NCI-H82 (cell line): Measurements from ENCODE around the gene NLK.
A peak's percentile ranks its signal among the peaks of the same experiment; 100 is the strongest.
"Not testable (repeated sequence)": the region's sequence is repeated elsewhere in the genome, so short reads cannot be mapped to it uniquely, and the experiment has no call there.

Experiments
- DNase-seq: peaks from one replicate; lab custom pipeline; 2025; lab: John Stamatoyannopoulos, UW

Gene NLK

GRCh38 chr17:28072936-28073533, 30.6 kb downstream of the NLK start:
- DNase-seq = no peak

GRCh38 chr17:28074010-28074409, 31.5 kb downstream of the NLK start:
- no peak for DNase-seq

- DNase-seq = peak; percentile 70
Measured at GRCh38 chr17:28076144-28076543, 33.7 kb downstream of the NLK start.

- DNase-seq = not testable (repeated sequence)
Measured at GRCh38 chr17:28077140-28077539, 34.7 kb downstream of the NLK start.

GRCh38 chr17:28078341-28079229, 36.1 kb downstream of the NLK start:
- DNase-seq = no peak

- no peak for DNase-seq
Measured at GRCh38 chr17:28081467-28081866, 39.0 kb downstream of the NLK start.

- no peak for DNase-seq
Measured at GRCh38 chr17:28085766-28086165, 43.3 kb downstream of the NLK start.

GRCh38 chr17:28086519-28086918, 44.0 kb downstream of the NLK start:
- DNase-seq = no peak

- no peak for DNase-seq
Measured at GRCh38 chr17:28087743-28088142, 45.3 kb downstream of the NLK start.

- no peak for DNase-seq
Measured at GRCh38 chr17:28090551-28090950, 48.1 kb downstream of the NLK start.

- DNase-seq = no peak
Measured at GRCh38 chr17:28092088-28092487, 49.6 kb downstream of the NLK start.

- peak; percentile 29 for DNase-seq
Measured at GRCh38 chr17:28093999-28094716, 51.7 kb downstream of the NLK start.

- DNase-seq = no peak
Measured at GRCh38 chr17:28096756-28097155, 54.3 kb downstream of the NLK start.

GRCh38 chr17:28097254-28097653, 54.8 kb downstream of the NLK start:
- no peak for DNase-seq

GRCh38 chr17:28097901-28098300, 55.4 kb downstream of the NLK start:
- no peak for DNase-seq

GRCh38 chr17:28098591-28098990, 56.1 kb downstream of the NLK start:
- DNase-seq = not testable (repeated sequence)

- DNase-seq = peak; percentile 42
Measured at GRCh38 chr17:28100251-28100650, 57.8 kb downstream of the NLK start.

GRCh38 chr17:28100936-28101335, 58.5 kb downstream of the NLK start:
- DNase-seq = no peak

GRCh38 chr17:28101919-28102318, 59.4 kb downstream of the NLK start:
- no peak for DNase-seq

- no peak for DNase-seq
Measured at GRCh38 chr17:28105501-28105900, 63.0 kb downstream of the NLK start.

GRCh38 chr17:28110184-28110583, 67.7 kb downstream of the NLK start:
- DNase-seq = no peak

GRCh38 chr17:28112181-28112580, 69.7 kb downstream of the NLK start:
- DNase-seq = no peak

GRCh38 chr17:28112606-28113005, 70.1 kb downstream of the NLK start:
- DNase-seq = no peak
